ENCODE results near the gene TBX2. TPM values are rescaled to one million over a fixed set of nuclear protein-coding genes. Genes with fewer than 3 reads are reported as not detected.

TBX2 gene
- total and polyA plus RNA-seq, 10 of the 15 experiments (the other 5 are each of a cell fraction or from before 2014, with no cell fraction given) = 0.13 TPM; not detected in 9

- ChIA-PET SMC1A (ENCODE audit: uncharacterized antibody, unreplicated experiment) (no interaction called here), POLR2A (no interaction called here), CTCF (no interaction called here), RAD21 (ENCODE audit: unreplicated experiment) (no interaction called here)
- Histone ChIP-seq H3K9me3 (replicated peaks; ENCODE audit: control insufficient read depth, insufficient read depth, low read length) (no peaks in the 10 kb centered on the region), H3K4me1 (ENCODE audit: control insufficient read depth, insufficient read depth, low read length) (no peaks in the 10 kb centered on the region), H3K27me3 (replicated peaks in 1 of 2; ENCODE audit: control insufficient read depth in 2 of 2, insufficient read depth in 2 of 2, low read length in 1 of 2) (no peaks in the 10 kb centered on the region), H3K27ac (ENCODE audit: control insufficient read depth, insufficient read depth) (no peak overlapping the region), H3K4me2 (ENCODE audit: control insufficient read depth, insufficient read depth) (no peak overlapping the region), H2AFZ (ENCODE audit: control insufficient read depth, low read depth, low read length) (no peak overlapping the region), H3K9ac (ENCODE audit: control insufficient read depth, insufficient read depth, low read length) (no peak overlapping the region), H4K20me1 (ENCODE audit: control insufficient read depth, insufficient read depth) (no peaks in the 10 kb centered on the region), H3K79me2 (ENCODE audit: control insufficient read depth, insufficient read depth, low read length) (no peaks in the 10 kb centered on the region), H3K36me3 (ENCODE audit: control insufficient read depth in 2 of 2, insufficient read depth in 2 of 2, low read length in 1 of 2) (no peaks in the 10 kb centered on the region), H3K4me3 (no peak overlapping the region)
- in situ Hi-C loops (cut with MboI) (no loop called here), intact Hi-C loops (cut with micrococcal nuclease; ENCODE audit: unreplicated experiment) (no loop called here)
- ATAC-seq (no peak), FAIRE-seq (no peak), DNase-seq (ENCODE audit: low read depth, low spot score) (no peak)
- no TSS peak for BruUV-seq (replicated peaks)
- TF ChIP-seq HDAC6 (IDR thresholded peaks at IDR 0.05; ENCODE audit: unreplicated experiment) (no peak), RBBP5 (conservative IDR thresholded peaks at IDR 0.05) (no peak), SRF (IDR thresholded peaks at IDR 0.05; ENCODE audit: low read depth in 2 of 2, low read length in 2 of 2) (no peak), IKZF2 (IDR thresholded peaks at IDR 0.05) (no peak), IRF5 (IDR thresholded peaks at IDR 0.05; ENCODE audit: borderline replicate concordance) (no peak), SP1 (IDR thresholded peaks at IDR 0.05; ENCODE audit: low read depth, low read length) (no peak), ATF7 (IDR thresholded peaks at IDR 0.05; ENCODE audit: low read depth) (no peak), NKRF (conservative IDR thresholded peaks at IDR 0.05) (no peak)
- WGBS (ENCODE audit: insufficient coverage, insufficient replicate concordance, low lambda C conversion rate, missing lambda C conversion rate) = 54% methylated on average over 18 of the region's 18 CpGs
Observed at GRCh38 chr17:61380836-61381525, 18.7 kb upstream of the TBX2 start.
